ENCODE results near the gene RCN2. TPM values are rescaled to one million over a fixed set of nuclear protein-coding genes. Genes with fewer than 3 reads are reported as not detected.

The RCN2 gene, protein sequence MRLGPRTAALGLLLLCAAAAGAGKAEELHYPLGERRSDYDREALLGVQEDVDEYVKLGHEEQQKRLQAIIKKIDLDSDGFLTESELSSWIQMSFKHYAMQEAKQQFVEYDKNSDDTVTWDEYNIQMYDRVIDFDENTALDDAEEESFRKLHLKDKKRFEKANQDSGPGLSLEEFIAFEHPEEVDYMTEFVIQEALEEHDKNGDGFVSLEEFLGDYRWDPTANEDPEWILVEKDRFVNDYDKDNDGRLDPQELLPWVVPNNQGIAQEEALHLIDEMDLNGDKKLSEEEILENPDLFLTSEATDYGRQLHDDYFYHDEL
- 37.7 and 57.8 TPM in 2 replicates for total RNA-seq

DNA sequence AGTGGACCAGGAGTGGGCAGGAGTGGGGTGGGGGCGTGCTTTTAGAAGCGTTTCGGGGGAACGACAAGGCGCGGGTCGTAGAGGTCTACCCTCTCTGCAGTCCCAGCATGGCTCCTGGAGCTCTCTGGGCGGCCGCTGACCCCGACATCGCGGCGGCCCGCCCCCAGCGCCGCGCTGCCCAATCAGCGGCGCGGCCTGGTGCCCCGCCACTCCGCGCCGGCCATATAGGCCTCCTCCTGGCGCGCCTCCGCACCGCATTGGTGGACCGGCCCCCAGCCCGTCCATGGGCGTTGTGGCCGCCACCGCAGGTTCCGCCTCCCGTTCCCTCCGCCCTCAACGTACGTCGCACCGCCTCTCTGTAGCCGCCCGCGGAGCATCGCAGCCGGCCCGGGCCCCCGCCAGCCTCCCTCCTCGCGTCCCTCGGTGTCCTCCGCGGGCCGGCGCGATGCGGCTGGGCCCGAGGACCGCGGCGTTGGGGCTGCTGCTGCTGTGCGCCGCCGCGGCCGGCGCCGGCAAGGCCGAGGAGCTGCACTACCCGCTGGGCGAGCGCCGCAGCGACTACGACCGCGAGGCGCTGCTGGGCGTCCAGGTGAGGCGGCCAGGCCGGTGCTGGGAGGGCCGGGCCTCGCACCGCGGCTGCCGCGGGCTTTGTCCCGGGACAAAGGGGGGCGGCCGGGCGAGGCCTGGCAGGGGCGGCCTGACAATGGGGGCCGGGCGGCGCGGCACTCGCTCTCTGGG lies at the start of gene RCN2:
Gene RCN2, plus strand, starts transcription at position 353 of the 738 bp plus-strand sequence. Its CDS starts 93 bp downstream, at position 446.

DNA sequence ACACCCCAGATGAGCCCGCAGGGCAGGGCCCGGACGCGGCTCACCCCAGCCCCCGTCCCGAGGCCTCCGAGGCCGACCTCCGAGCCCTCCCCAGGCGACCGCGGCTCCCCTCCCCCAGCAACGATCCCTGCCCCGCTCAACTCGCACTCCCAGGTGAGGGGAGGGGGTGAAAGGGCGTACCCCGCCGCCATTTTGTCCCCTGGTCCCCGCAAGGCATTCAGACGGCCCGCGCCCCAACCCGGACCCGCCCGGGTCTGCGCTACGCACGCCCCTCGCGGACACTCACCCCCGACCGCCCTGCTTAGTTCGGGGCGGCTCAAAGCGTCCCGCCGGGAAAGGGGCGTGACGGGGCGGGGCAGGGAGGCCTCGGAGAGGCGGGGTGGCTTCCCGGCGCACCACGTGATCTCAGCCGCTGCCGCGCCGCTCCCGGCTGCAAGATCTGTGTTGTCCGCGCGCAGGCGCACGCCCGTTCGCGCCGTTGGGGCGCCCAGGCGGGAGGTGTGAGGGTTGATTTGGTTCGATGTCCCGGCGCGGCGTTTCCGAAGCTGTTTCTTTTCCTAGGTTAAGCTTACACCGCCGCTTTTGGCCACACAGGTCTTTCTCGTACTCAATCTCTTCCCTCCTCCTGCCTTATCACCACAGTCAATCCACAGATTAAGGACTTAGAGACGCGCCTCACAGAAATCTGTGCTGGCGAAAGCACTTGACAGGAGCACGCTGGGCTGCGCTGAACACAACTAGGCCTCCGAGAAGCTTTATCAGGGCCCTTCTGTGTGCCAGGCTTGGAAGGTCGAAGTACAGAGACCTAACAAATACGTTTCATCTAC lies 26.3 kb upstream of the RCN2 start, which contains the start of gene SCAPER:
Gene SCAPER, minus strand, starts transcription at position 328 of the 827 bp plus-strand sequence. CDS start 21,523 bp downstream, outside the sequence.

DNA sequence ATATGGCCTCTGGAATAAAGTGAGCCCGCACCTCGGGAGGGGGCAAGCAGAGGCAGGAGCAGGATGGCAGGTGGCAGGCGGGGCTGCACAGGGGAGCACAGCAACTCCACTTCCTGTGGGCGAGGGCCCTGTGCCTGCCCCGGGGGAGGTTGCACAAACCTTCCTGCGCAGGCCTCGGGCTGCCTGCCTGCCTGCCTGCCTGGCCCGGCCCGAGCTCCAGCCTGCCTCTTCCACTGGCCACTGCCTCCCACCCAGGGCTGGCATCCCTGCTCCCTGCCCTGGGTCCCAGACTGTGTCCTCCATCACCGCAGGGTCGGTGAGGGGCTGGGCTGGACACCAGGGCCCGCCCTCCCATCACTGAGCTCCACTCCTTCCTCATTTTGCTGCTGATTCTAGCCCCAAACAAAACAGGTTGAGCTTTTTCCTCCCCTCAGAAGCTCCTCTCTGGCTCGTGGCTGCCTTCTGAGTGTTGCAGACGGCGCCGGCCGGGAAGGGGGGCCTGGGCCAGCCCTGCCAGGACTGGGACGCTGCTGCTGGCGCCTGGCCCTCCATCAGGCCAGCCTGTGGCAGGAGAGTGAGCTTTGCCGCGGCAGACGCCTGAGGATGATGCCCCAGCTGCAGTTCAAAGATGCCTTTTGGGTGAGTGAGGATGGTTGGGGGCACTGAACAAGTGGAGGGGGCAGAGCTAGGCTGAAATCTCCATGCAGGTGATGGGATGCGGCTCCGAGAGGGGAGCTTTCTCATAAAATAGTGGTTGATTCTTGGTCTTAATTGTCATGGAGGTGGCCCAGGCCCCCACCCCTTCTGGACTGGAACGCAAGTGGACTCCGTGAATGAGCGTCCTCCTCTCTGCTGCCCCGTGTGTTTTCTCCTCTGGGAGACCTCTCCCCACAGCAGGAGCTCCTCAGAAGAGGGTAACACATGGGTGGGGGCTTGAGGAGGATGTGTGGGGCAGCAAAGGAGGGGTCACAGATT lies 63.7 kb downstream of the RCN2 start, which contains the start of gene PSTPIP1:
Gene PSTPIP1, plus strand, starts transcription at position 156 of the 975 bp plus-strand sequence. Its CDS starts 448 bp downstream, at position 604.

Other genes with a start within 250 kb of the RCN2 start
- 4.6 and 6.1 TPM in 2 replicates for gene SCAPER, start 26.4 kb upstream of the RCN2 start, total RNA-seq
- 0.09 and 0.47 TPM in 2 replicates for gene PSTPIP1, start 63.4 kb downstream of the RCN2 start, total RNA-seq
- 277 and 280 TPM in 2 replicates for gene TSPAN3, start 139.4 kb downstream of the RCN2 start, total RNA-seq